K562 (cell line): ENCODE measurements around the gene SIRT7. TPM values are rescaled to one million over a fixed set of nuclear protein-coding genes. Genes with fewer than 3 reads are reported as not detected.

ENCODE experiments used
- ATAC-seq: fragments of 200-7000 bp; cut with Tn5 transposase; 3 replicates; pipeline ENCODE4 v1.9.1; 2020; ENCODE audit warnings: moderate library complexity
- BruUV-seq: library from RNA; stranded (reverse); fragments of 400-500 nt; replicated peaks from 2 replicates; lab custom pipeline; 2021; lab: Mats Ljungman, UMichigan
- CTCF ChIA-PET: fragments of 300-600 bp; formaldehyde crosslinking; extraction: SDS; loops from one replicate; lab custom pipeline; 2021; ENCODE audit warnings: low intra/inter-chr PET ratio; lab: Yijun Ruan, JAX
- POLR2A ChIA-PET: fragments of 300-600, 350-650 bp; sonication (Branson Sonifier 250); formaldehyde crosslinking; extraction: SDS; loops from one replicate; lab custom pipeline; 2021; ENCODE audit warnings: antibody characterized with exemption, inconsistent platforms; lab: Yijun Ruan, JAX
- DNase-seq, 4 experiments: peaks; one replicate each; pipeline versions ENCODE4 v3.0.0 to v3.0.0-alpha.2; 2011 to 2018; ENCODE audit warnings: low spot score in 3 of 4, mixed read lengths in 3 of 4; ENCODE audit errors: extremely low read depth in 1 of 4
- FAIRE-seq: peaks from 2 replicates; lab custom pipeline; 2011; peaks lifted over from hg19 to GRCh38; lab: Jason Lieb, UNC
- H2AFZ ChIP-seq: 2 replicates; pipeline ENCODE4 v1.6.0; 2011; ENCODE audit warnings: low read depth, low read length, control low read depth, inconsistent platforms
- H3K27ac ChIP-seq: fragments of 200-600 bp; 3 replicates; pipeline ENCODE4 v1.8.0; 2011; ENCODE audit warnings: low read depth, mild to moderate bottlenecking, control low read depth, inconsistent platforms, low read length, moderate library complexity, mixed read lengths; ENCODE audit errors: extremely low read depth
- H3K27me3 ChIP-seq, 2 experiments: fragments of 300-600 bp in 1 of 2; 2 replicates in 1 of 2; 3 replicates in 1 of 2; pipeline versions ENCODE4 v1.6.0 to v1.8.0; 2011; ENCODE audit warnings: inconsistent platforms in 2 of 2, low read length in 2 of 2, mild to moderate bottlenecking in 1 of 2, mixed read lengths in 1 of 2, moderate library complexity in 1 of 2; ENCODE audit not compliant: control insufficient read depth in 2 of 2, insufficient read depth in 2 of 2
- H3K36me3 ChIP-seq: fragments of 300-600 bp; 3 replicates; pipeline ENCODE4 v1.8.0; 2011; ENCODE audit warnings: mild to moderate bottlenecking, low read length, inconsistent platforms; ENCODE audit not compliant: control insufficient read depth, insufficient read depth
- H3K4me1 ChIP-seq, 2 experiments: fragments of 200-600 bp in 1 of 2; replicated peaks in 1 of 2; 2 replicates in 1 of 2; 3 replicates in 1 of 2; pipeline versions ENCODE4 v1.5.1 to v1.8.0; 2011; ENCODE audit warnings: inconsistent platforms in 2 of 2, low read length in 2 of 2, mild to moderate bottlenecking in 1 of 2, mixed read lengths in 1 of 2, moderate library complexity in 1 of 2; ENCODE audit not compliant: control insufficient read depth in 2 of 2, insufficient read depth in 2 of 2
- H3K4me2 ChIP-seq: 2 replicates; pipeline ENCODE4 v1.6.1; 2011; ENCODE audit warnings: low read length, control low read depth, inconsistent platforms, mixed read lengths; ENCODE audit not compliant: insufficient read depth
- H3K4me3 ChIP-seq: fragments of 200-600 bp; sonication (generic), shearing (Covaris generic); 2 replicates; pipeline ENCODE4 v1.5.1; 2016; ENCODE audit warnings: control low read depth, inconsistent platforms
- H3K79me2 ChIP-seq: fragments of 200-600 bp; 3 replicates; pipeline ENCODE4 v1.8.0; 2011; ENCODE audit warnings: low read length, inconsistent platforms; ENCODE audit not compliant: control insufficient read depth, insufficient read depth
- H3K9ac ChIP-seq, 2 experiments: 2 replicates each; pipeline versions ENCODE4 v1.6.0 to v1.6.1; 2011; ENCODE audit warnings: low read depth in 2 of 2, low read length in 2 of 2, control low read depth in 1 of 2, inconsistent platforms in 1 of 2, mild to moderate bottlenecking in 1 of 2, mixed read lengths in 1 of 2; ENCODE audit not compliant: insufficient read depth in 1 of 2
- H3K9me1 ChIP-seq: one replicate; pipeline ENCODE4 v1.6.0; 2011; ENCODE audit warnings: inconsistent platforms, mild to moderate bottlenecking, low read length, moderate library complexity; ENCODE audit not compliant: control insufficient read depth, insufficient read depth
- H3K9me3 ChIP-seq: replicated peaks from 2 replicates; pipeline ENCODE4 v1.5.1; 2011; ENCODE audit warnings: low read depth, low read length, inconsistent platforms; ENCODE audit not compliant: control insufficient read depth, insufficient read depth
- H4K20me1 ChIP-seq: replicated peaks from 2 replicates; pipeline ENCODE4 v1.6.1; 2011; ENCODE audit warnings: low read length, inconsistent platforms, mixed read lengths; ENCODE audit not compliant: control insufficient read depth, insufficient read depth
- ATF2 ChIP-seq: sonication (generic); formaldehyde crosslinking; IDR thresholded peaks from 2 replicates; pipeline ENCODE4 v1.8.1; 2022; ENCODE audit warnings: missing genetic modification reagents
- CGGBP1 ChIP-seq: fragments of 250-450 bp; sonication (Bioruptor Pico); IDR thresholded peaks from 2 replicates; pipeline ENCODE4 v1.9.0; 2021; ENCODE audit warnings: mild to moderate bottlenecking
- CTCF ChIP-seq, 3 experiments: IDR thresholded peaks in 2 of 3; conservative IDR thresholded peaks in 1 of 3; 2 replicates each; pipeline ENCODE4 v1.5.1; 2011 to 2012; ENCODE audit warnings: low read length in 3 of 3, mild to moderate bottlenecking in 3 of 3, control low read depth in 2 of 3, improper control_type of control experiment in 1 of 3, inconsistent platforms in 1 of 3, low read depth in 1 of 3, mixed read lengths in 1 of 3, moderate library complexity in 1 of 3; ENCODE audit not compliant: insufficient read depth in 2 of 3
- FOXJ2 ChIP-seq: fragments of 200-800 bp; sonication (Bioruptor generic); IDR thresholded peaks from 2 replicates; pipeline ENCODE4 v1.6.1; 2016; ENCODE audit warnings: missing genetic modification characterization, missing compliant biosample characterization
- HNRNPUL1 ChIP-seq: fragments of 200-400 bp; formaldehyde crosslinking; IDR thresholded peaks from 2 replicates; pipeline ENCODE4 v1.6.1; 2017; ENCODE audit warnings: low read length
- HOMEZ ChIP-seq: fragments of 250-450 bp; sonication (Bioruptor Pico); IDR thresholded peaks from 2 replicates; pipeline ENCODE4 v1.4.0; 2020; ENCODE audit warnings: mild to moderate bottlenecking, moderate library complexity
- ZBTB5 ChIP-seq: fragments of 450-650 bp; IDR thresholded peaks from 2 replicates; pipeline ENCODE4 v1.6.1; 2017; ENCODE audit warnings: antibody characterized with exemption
- ZNF311 ChIP-seq: fragments of 250-450 bp; sonication (Bioruptor Pico); IDR thresholded peaks from 2 replicates; pipeline ENCODE4 v1.4.0; 2020; ENCODE audit warnings: mild to moderate bottlenecking, moderate library complexity
- ZNF699 ChIP-seq: fragments of 250-450 bp; sonication (Bioruptor Pico); IDR thresholded peaks from 2 replicates; pipeline ENCODE4 v1.8.0; 2021; ENCODE audit warnings: mild to moderate bottlenecking, moderate library complexity; ENCODE audit not compliant: insufficient replicate concordance
- ZNF740 ChIP-seq, 3 experiments: fragments of 200-800 bp in 1 of 3; sonication (Bioruptor generic) in 1 of 3; sonication (generic) in 1 of 3; formaldehyde crosslinking in 1 of 3; IDR thresholded peaks; 2 replicates each; pipeline versions ENCODE4 v1.6.1 to v1.8.0; 2016 to 2022; ENCODE audit warnings: mild to moderate bottlenecking in 2 of 3, missing compliant biosample characterization in 2 of 3, missing genetic modification characterization in 2 of 3, missing genetic modification reagents in 1 of 3
- WGBS: fragments of 100-300 bp; shearing (Covaris generic); methylation state at CpG from one replicate; pipeline ENCODE4 v1.1.6; 2016; ENCODE audit warnings: low coverage, mixed read lengths; ENCODE audit not compliant: insufficient coverage; ENCODE audit errors: missing lambda C conversion rate; 5-methylcytosine and 5-hydroxymethylcytosine counted together
- in situ Hi-C: fragments of 300-500 bp; cut with MboI; formaldehyde crosslinking; loops from 4 replicates; pipeline ENCODE4 v1.15.0; 2018; ENCODE audit warnings: inconsistent platforms, mixed read lengths
- intact Hi-C: fragments of 100-400 bp; cut with micrococcal nuclease; formaldehyde crosslinking; loops from 2 replicates; pipeline ENCODE4 v1.14.2; 2022
- polyA plus RNA-seq, 8 experiments: library from polyadenylated mRNA; depleted of rRNA in 4 of 8; stranded (reverse) in 5 of 8; unstranded in 3 of 8; fragments of >200 nt; fragmentation: Nextera tagmentation in 2 of 8; fragmentation: Illumina TruSeq in 1 of 8; extraction: Ambion mirVana in 2 of 8; extraction: Trizol in 1 of 8; gene quantifications; 2 replicates each; pipeline versions ENCODE4 v1.2.1 to v1.2.3, GENCODE V29; 2011 to 2014; ENCODE audit warnings: inconsistent platforms in 1 of 8, missing spikeins in 1 of 8
- total RNA-seq, 7 experiments: library from RNA; depleted of rRNA in 6 of 7; stranded (reverse); fragments of >200 nt in 6 of 7; fragmentation: Illumina TruSeq in 2 of 7; extraction: Trizol in 2 of 7; gene quantifications; 2 replicates each; pipeline versions ENCODE4 v1.2.1 to v1.2.3, GENCODE V29; 2011 to 2021; ENCODE audit warnings: low replicate concordance in 1 of 7

Gene SIRT7
- total and polyA plus RNA-seq, 9 of the 15 experiments (the other 6 are each of a cell fraction or from before 2014, with no cell fraction given), result 1.6 to 54.8 (median 20.3) TPM

GRCh38 chr17:81958633-81959342, 40.8 kb upstream of the SIRT7 start:
- FAIRE-seq, result peak; percentile 63
- no TSS peak for BruUV-seq
- DNase-seq, result peak; percentile 37 to 44 (median 40)
- no peaks in the 10 kb centered on the region for H4K20me1 ChIP-seq
- ATAC-seq, result peak; percentile 16
- peaks cover 7 to 71% of the 10 kb centered on the region in 2 experiments; a peak in 4 of 5 replicates for H3K4me1 ChIP-seq
- POLR2A ChIA-PET, result interaction anchor here (0.6 to 1.6 kb wide), 9 partner anchors 16 to 224 kb away, joined by 3 to 5 read pairs (median 3); partner anchors contain the start of genes ASPSCR1, CENPX, LRRC45 and PYCR1
- in situ Hi-C loops, result no loop called here
- H3K9me1 ChIP-seq, result no peaks in the 10 kb centered on the region
- CTCF ChIA-PET, result interaction anchor here (1.0 to 5.2 kb wide), 6 partner anchors 61 to 808 kb away, joined by 3 to 103 read pairs (median 10); partner anchors contain the start of genes CENPX, DCXR and LRRC45
- WGBS, result 42% methylated on average over 12 of the region's 15 CpGs
- peak overlapping the region; percentile 88 for H2AFZ ChIP-seq
- peaks cover 18% of the 10 kb centered on the region; the same call in 2 of the 3 replicates for H3K36me3 ChIP-seq
- intact Hi-C loops, result loop anchor here (1.0 to 10.0 kb wide), 2 partner anchors 63 to 196 kb away; no protein-coding TSS in a partner anchor
- peak overlapping the region; percentile 85 for H3K4me2 ChIP-seq
- peak overlapping the region; percentile 82 to 92 for H3K9ac ChIP-seq
- H3K79me2 ChIP-seq, result peaks cover 20% of the 10 kb centered on the region
- no peaks in the 10 kb centered on the region for H3K27me3 ChIP-seq
- peak overlapping the region; percentile 58 for H3K4me3 ChIP-seq
- no peaks in the 10 kb centered on the region for H3K9me3 ChIP-seq
- peak overlapping the region; percentile 68 for H3K27ac ChIP-seq
- TF ChIP-seq CTCF (IDR thresholded peaks at IDR 0.05 in 2 of 3, conservative IDR thresholded peaks at IDR 0.05 in 1 of 3; ENCODE audit: insufficient read depth in 2 of 3, low read depth in 1 of 3, low read length in 3 of 3) (peak in 2 of 3 experiments; percentile 8 to 32; a peak in 2 of 6 replicates), ZNF740 (CRISPR knock-in tag; IDR thresholded peaks at IDR 0.05) (no peak), ZNF740 (tag; IDR thresholded peaks at IDR 0.05) (no peak), ATF2 (CRISPR knock-in tag) (no peak), ZBTB5 (0 out of 2 replicates have a peak, but pooled peaks have one; percentile 29), HOMEZ (CRISPR knock-in tag) (0 out of 2 replicates have a peak, but pooled peaks have one; percentile 0), ZNF311 (CRISPR knock-in tag) (no peak), CGGBP1 (CRISPR knock-in tag) (no peak), ZNF699 (CRISPR knock-in tag) (no peak), FOXJ2 (tag) (no peak), HNRNPUL1 (no peak)
